Measurements from ENCODE around the gene PITPNC1. TPM values are rescaled to one million over a fixed set of nuclear protein-coding genes. Genes with fewer than 3 reads are reported as not detected.

Gene PITPNC1
- total RNA-seq, 1 donor from 2014 or later: 39.7 TPM

DNA sequence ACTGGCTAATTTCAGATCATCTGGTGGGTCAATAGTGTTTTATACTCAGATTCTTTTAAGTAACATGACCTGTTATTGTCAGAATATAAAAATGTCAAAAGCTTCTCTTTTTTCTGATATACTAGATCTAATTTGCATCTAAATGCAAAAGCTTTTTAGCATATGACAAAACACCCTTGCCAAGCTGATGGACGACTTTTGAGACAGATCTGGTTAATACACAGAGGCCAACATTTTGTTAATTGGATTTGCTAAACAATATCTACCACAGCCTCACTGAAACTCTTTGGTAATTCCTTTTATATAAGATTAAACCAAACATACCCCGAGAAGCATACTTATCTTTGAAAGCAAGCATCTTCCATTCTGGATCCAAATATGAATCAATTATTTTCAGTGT lies 330.4 kb downstream of the PITPNC1 start:
- Mint-ChIP-seq H3K27ac (ENCODE audit: unreplicated experiment) (no peak overlapping the region), H3K4me3 (ENCODE audit: unreplicated experiment) (no peak overlapping the region), H3K27me3 (ENCODE audit: unreplicated experiment) (peaks cover 1% of the 10 kb centered on the region), H3K9me3 (ENCODE audit: unreplicated experiment) (no peaks in the 10 kb centered on the region), H3K36me3 (ENCODE audit: low read depth, unreplicated experiment) (peaks cover 2% of the 10 kb centered on the region), H3K4me1 (ENCODE audit: unreplicated experiment) (peaks cover 4% of the 10 kb centered on the region)
- no peak for DNase-seq (ENCODE audit: low spot score)
- TF ChIP-seq, protein P1, sequence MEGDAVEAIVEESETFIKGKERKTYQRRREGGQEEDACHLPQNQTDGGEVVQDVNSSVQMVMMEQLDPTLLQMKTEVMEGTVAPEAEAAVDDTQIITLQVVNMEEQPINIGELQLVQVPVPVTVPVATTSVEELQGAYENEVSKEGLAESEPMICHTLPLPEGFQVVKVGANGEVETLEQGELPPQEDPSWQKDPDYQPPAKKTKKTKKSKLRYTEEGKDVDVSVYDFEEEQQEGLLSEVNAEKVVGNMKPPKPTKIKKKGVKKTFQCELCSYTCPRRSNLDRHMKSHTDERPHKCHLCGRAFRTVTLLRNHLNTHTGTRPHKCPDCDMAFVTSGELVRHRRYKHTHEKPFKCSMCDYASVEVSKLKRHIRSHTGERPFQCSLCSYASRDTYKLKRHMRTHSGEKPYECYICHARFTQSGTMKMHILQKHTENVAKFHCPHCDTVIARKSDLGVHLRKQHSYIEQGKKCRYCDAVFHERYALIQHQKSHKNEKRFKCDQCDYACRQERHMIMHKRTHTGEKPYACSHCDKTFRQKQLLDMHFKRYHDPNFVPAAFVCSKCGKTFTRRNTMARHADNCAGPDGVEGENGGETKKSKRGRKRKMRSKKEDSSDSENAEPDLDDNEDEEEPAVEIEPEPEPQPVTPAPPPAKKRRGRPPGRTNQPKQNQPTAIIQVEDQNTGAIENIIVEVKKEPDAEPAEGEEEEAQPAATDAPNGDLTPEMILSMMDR (IDR thresholded peaks at IDR 0.05; ENCODE audit: unreplicated experiment): no peak

DNA sequence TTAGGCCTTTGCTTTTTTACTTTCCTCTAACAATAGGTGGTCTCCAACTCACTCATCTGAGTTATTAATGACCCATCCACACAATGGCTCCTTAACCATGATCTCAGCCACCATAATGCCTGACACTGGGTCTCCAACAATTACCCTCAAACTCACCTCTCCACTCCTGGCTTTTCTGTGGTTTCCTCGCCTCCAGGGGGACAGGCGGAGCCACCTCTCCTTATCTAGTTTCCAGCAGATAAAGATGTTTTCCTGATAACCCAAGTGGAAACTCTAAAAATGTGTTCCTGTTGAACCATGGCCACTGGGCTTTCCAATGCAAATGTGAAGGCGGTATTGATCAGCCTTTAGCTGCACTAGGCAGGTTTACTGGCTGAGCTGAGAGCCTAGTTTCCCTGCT lies 331.3 kb downstream of the PITPNC1 start:
- H3K4me3 Mint-ChIP-seq (ENCODE audit: unreplicated experiment): no peak overlapping the region
- peaks cover 1% of the 10 kb centered on the region for H3K27me3 Mint-ChIP-seq (ENCODE audit: unreplicated experiment)
- H3K9me3 Mint-ChIP-seq (ENCODE audit: unreplicated experiment): no peaks in the 10 kb centered on the region
- H3K27ac Mint-ChIP-seq (ENCODE audit: unreplicated experiment): no peak overlapping the region
- no peak for DNase-seq (ENCODE audit: low spot score)
- peaks cover 2% of the 10 kb centered on the region for H3K36me3 Mint-ChIP-seq (ENCODE audit: low read depth, unreplicated experiment)
- TF ChIP-seq, protein P1 (IDR thresholded peaks at IDR 0.05; ENCODE audit: unreplicated experiment): no peak
- H3K4me1 Mint-ChIP-seq (ENCODE audit: unreplicated experiment): peaks cover 4% of the 10 kb centered on the region

DNA sequence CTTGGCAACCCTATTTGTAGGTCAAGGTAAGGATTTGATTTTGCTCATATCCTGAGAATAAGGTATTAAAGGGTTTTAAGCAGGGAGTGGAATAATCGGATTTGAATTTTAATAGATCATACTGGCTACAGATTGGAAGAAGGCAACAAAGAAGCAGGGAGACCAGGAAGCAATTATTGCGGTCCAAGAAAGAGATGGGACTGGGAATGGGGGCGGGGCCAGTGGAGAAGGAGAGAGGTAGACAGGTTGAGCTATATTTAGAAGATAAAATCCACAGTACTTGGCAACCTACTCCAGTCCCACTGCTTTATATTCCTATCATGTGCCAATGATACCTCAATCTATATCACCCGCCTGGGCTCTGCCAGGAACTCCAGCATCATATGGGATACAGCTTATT lies 334.8 kb downstream of the PITPNC1 start:
- H3K9me3 Mint-ChIP-seq (ENCODE audit: unreplicated experiment): no peaks in the 10 kb centered on the region
- H3K27ac Mint-ChIP-seq (ENCODE audit: unreplicated experiment): no peak overlapping the region
- peaks cover 3% of the 10 kb centered on the region for H3K27me3 Mint-ChIP-seq (ENCODE audit: unreplicated experiment)
- H3K4me1 Mint-ChIP-seq (ENCODE audit: unreplicated experiment): peaks cover 4% of the 10 kb centered on the region
- TF ChIP-seq, protein P1 (IDR thresholded peaks at IDR 0.05; ENCODE audit: unreplicated experiment): no peak
- no peak overlapping the region for H3K4me3 Mint-ChIP-seq (ENCODE audit: unreplicated experiment)
- no peak for DNase-seq (ENCODE audit: low spot score)
- H3K36me3 Mint-ChIP-seq (ENCODE audit: low read depth, unreplicated experiment): no peaks in the 10 kb centered on the region

GRCh38 chr17:67712375-67712774 lies 335.3 kb downstream of the PITPNC1 start:
- Mint-ChIP-seq H3K4me3 (ENCODE audit: unreplicated experiment) (no peak overlapping the region), H3K27me3 (ENCODE audit: unreplicated experiment) (peaks cover 3% of the 10 kb centered on the region), H3K27ac (ENCODE audit: unreplicated experiment) (no peak overlapping the region), H3K9me3 (ENCODE audit: unreplicated experiment) (no peaks in the 10 kb centered on the region), H3K36me3 (ENCODE audit: low read depth, unreplicated experiment) (no peaks in the 10 kb centered on the region), H3K4me1 (ENCODE audit: unreplicated experiment) (peaks cover 7% of the 10 kb centered on the region)
- TF ChIP-seq, protein P1 (IDR thresholded peaks at IDR 0.05; ENCODE audit: unreplicated experiment): no peak
- no peak for DNase-seq (ENCODE audit: low spot score)

- Mint-ChIP-seq H3K4me1 (ENCODE audit: unreplicated experiment) (peaks cover 9% of the 10 kb centered on the region), H3K27me3 (ENCODE audit: unreplicated experiment) (peaks cover 5% of the 10 kb centered on the region), H3K9me3 (ENCODE audit: unreplicated experiment) (no peaks in the 10 kb centered on the region), H3K4me3 (ENCODE audit: unreplicated experiment) (no peak overlapping the region), H3K27ac (ENCODE audit: unreplicated experiment) (no peak overlapping the region), H3K36me3 (ENCODE audit: low read depth, unreplicated experiment) (no peaks in the 10 kb centered on the region)
- no peak for DNase-seq (ENCODE audit: low spot score)
- TF ChIP-seq, protein P1 (IDR thresholded peaks at IDR 0.05; ENCODE audit: unreplicated experiment): no peak
Measured at GRCh38 chr17:67713169-67713568, 336.1 kb downstream of the PITPNC1 start.
